GM21576 (cell line): ENCODE data around the gene THBS3.
"Not testable (repeated sequence)": the region's sequence is repeated elsewhere in the genome, so short reads cannot be mapped to it uniquely, and the experiment has no call there.

Source experiments
- ATAC-seq: cut with Tn5 transposase; IDR thresholded peaks from one replicate; pipeline ENCODE4 v1.9.1; 2021; ENCODE audit warnings: mild to moderate bottlenecking, moderate library complexity; ENCODE audit not compliant: unreplicated experiment

THBS3 gene

GRCh38 chr1:155175281-155175926 is 32.3 kb downstream of the THBS3 start:
- ATAC-seq: no peak

DNA sequence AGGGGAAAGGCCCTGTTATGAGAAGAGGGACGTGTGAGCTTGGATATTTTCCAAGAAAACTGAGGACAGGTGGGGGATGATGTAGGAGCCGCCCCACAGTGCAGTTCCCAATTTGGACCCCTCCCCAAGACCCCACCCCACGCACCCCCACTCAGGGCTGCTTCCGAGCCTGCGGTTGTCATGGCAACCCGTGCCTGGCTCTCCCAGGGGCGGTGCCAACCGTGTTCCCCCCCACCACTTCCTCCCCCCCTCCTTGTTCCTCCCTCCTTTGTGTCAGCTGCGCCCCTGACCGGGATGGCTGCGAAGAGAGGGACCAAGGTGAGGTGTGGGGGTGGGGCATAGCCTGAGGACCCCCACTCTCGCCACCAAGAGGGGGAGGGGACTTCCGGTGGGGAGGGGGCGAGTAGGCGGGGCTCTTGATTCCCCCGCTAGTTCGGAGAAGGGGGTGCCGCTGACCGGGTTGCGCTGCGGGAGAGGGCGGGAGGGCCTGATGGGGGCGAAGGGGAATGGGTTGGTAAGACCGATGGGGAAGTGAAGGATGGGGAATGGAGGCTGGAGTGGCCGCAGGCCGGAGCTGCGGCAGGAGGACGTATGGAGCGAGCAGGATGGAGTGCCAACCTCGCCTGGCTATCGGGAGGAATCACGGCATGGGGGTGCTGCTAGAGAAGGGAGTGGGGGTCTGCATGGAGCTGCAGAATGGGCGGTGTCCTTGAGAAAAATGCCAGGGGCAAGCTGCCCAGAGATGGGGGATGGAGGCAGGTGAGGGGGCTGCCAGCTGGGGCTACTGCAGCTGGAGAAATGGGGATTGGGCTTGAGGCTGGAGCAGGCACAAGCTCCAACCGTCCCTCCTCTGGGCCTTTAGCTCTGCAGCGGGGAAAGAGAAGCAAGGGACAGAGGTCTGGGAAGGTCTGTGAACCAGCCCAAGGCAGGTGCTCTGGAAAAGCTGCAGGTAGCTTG is 33.1 kb downstream of the THBS3 start:
- no peak for ATAC-seq

GRCh38 chr1:155173478-155174323 is 34.0 kb downstream of the THBS3 start, which contains the start of gene TRIM46:
TSS of gene TRIM46 (plus strand) at chr1:155173849. CDS start at chr1:155173967, 118 bp downstream.
- no peak for ATAC-seq

GRCh38 chr1:155172732-155173477 is 34.8 kb downstream of the THBS3 start, which contains the start of gene KRTCAP2:
TSS of gene KRTCAP2 (minus strand) at chr1:155173304. CDS start at chr1:155173224, 80 bp downstream.
- peak; percentile 71 for ATAC-seq

DNA sequence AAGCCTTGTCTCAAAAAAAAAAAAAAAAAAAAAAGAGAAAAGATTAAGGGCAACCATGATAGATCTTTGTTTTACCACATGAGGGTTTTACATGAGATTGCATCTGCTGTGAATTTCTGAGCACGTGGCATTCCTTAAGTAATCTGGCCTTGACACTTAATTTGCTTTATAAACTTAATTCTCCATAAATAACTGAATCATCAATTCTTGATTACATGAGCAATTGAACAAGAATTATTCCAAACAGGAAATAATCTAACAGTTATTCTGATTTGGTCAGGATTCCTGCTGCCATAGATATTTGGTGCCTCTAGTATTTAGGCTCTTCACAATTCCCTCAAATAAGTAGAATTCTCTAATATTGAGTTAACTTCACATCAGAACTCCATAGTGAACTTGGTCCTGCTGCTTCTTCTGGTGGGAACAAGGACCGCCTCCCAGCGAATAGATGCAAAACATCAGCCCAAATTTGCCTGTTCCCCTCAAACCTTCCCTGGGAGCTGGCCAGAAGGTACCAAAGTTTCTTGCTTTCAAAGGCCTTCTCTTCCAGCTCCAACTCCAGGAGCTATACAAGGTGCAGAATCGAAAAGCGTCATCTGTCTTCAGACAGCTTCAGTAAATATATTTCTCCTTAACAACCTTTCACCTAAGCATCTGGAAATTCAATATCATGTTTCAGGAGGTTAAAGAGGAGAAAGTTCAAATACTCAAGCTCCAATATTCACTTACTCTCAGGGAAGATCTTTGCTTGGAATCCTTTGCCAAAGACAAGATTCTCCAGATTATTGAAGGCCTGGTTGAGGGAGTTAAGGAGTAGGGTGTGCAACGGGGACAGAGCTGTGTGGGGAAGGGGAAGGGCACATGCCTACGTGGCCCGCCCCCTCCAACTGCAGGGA is 35.6 kb downstream of the THBS3 start:
- no peak for ATAC-seq

DNA sequence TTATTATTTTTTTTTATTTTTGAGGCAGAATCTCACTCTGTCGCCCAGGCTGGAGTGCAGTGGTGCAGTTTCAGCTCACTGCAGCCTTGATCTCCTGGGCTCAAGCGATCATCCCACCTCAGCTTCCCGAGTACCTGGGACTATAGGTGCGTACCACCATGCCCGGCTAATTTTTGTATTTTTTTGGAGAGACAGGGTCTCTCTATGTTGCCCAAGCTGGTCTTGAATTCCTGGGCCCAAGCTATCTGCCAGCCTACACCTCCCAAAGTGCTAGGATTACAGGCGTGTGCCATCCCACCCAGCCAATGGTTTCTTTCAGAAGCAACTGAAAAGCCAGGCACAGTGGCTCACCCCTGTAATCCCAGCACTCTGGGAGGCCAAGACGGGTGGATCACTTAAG is 36.9 kb downstream of the THBS3 start:
- ATAC-seq: no peak

- no peak for ATAC-seq
These were observed 37.5 kb downstream of the THBS3 start for GRCh38 chr1:155170101-155170785.

DNA sequence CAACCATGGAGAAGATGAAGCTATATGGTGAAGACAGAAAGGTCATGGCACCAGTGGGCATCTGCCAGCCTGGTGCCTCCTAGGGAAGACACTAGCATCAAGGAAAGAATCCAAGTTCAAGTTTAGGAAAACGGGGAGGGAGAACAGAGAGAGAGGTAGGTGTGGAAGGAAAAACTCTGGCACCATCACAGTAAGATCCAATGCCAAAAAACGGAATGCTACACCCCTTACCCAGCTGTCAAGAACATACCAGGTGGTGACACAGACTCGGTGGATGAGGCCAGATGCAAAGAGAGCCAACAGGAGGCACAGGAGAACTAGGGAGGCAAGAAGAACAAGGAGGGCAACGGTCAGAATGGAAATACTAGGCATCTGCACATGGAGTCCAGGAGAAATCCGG is 38.2 kb downstream of the THBS3 start:
- ATAC-seq: no peak

DNA sequence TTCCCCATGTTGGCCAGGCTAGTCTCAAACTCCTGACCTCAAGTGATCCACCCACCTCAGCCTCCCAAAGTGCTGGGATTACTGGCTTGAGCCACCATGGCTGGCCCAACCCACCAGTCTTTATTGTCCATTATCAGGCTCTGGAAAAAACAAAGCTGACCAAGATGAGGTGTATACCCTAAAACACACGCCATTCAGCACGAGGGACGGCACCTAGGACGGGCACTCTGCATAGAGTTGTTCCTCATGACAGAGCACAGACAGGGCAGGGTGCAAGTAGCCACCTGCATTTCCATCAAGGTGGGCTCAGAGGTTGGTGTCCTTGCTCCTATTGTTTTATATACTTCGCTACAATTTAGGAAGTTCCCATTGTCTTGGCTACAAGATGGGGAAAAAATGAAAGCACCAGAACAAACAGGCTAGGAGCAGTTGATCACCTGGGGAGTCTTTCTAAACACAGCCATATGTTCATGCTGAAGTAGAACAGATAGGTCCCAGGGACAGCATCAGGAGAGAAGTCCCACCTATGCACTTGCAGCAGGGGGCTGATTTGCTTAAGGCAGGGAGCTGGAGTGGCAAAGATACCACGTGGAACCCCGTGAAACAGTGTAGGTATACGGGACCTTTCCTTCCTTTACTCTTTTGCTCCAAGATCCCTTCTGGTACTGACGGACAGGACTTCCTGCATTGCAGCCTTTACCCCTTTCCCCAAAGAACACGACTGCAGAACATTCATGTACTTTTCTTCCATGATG is 39.1 kb downstream of the THBS3 start:
- no peak for ATAC-seq

DNA sequence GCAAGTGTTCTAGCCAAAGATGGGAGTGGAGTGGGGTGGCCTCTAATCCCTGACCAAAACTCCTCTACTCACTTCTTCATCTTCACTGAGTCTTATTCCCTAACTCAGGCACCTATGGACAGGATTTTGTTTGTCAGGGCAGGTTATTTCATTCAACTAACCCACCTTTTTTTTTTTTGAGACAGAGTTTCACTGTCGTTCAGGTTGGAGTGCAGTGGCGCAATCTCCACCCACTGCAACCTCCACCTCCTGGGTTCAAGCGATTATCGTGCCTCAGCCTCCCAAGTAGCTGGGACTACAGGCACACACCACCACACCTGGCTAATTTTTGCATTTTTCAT is 39.6 kb downstream of the THBS3 start:
- ATAC-seq: not testable (repeated sequence)

DNA sequence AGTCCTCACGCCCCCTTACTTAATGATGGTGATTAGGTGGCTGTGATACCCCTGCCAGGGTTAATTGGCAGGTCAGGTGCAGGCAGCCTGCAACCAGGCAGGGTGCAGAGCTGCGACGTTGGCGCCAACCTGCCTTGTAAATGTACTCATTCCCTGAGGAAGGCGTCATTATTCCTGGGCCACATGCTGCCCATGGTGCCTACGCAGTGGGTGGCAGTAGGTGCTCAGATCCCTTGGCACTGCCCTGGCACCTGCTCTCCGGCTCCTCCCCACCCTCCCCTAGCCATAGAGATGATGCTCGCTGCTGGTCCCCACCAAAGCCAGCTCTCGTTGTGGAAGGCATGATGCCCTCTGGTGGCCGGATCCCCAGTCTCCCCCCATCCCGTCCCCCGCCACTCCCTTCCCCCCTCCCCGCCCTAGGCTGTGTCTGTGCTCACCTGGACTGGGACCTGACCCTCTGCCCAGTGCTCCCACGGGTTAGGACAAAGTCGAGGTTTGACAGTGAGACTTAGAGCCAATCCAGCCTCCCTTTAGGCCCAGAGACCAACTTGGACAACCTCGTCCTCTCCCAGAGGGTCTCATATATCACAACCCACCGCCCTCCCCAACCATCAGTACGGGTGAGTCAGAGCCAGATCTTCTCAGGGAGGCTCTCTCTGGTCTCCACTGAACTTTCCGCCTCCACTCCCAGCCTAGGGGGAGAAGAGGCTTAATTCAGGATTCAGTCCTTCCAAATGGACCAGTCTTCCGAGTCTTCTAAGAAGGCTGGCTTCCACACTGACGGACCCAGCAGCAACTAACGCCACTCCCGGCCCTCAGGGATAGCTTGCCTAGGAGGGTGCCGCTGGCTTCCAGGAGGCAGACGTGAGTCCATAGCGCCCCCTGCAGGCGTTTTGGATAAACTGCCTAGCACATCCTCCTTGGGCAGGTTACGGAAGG is 40.3 kb downstream of the THBS3 start:
- ATAC-seq: no peak

DNA sequence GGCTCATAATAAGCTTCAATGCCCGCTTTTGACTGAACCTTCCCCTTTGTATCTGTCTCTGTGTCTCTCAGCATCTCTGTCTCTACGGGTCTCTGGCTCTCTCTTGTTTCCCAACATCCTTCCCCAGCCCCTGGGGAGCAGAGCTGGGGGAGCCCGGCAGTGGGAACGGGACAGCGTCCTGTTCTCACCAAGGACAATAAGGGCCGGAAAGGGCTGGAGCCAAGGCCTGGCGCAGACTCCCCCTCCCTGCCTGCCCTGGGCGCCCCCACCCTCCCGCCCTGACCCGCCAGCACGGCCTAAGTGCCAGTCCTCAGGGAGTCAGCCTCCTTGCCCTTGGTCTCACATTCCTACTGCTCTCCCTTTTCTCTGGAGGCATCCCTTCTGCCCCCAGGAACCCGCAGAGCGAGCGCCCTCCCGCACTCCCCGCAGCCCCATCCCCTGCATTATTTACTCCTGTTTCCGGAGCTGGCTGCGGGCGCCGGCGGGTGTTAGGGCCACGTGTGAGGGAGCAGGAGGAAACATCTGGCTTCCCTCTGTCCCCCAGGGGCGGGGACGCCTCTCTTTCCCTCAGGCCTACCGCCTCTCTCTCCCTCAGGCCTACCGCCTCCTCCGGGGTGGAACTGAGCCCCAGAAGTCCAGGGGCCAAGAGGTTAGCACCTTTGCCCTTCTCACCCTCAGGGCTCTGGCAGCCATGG is 41.1 kb downstream of the THBS3 start:
- ATAC-seq: no peak

- ATAC-seq: no peak
These were observed 41.6 kb downstream of the THBS3 start for GRCh38 chr1:155166051-155166470.

GRCh38 chr1:155164625-155165024 is 43.1 kb downstream of the THBS3 start:
- ATAC-seq: not testable (repeated sequence)

- ATAC-seq: not testable (repeated sequence)
These were observed 43.9 kb downstream of the THBS3 start for GRCh38 chr1:155163785-155164184.

GRCh38 chr1:155162631-155163030 is 45.1 kb downstream of the THBS3 start:
- ATAC-seq: not testable (repeated sequence)
